Measurements from ENCODE around the gene PCDH17. TPM values are rescaled to one million over a fixed set of nuclear protein-coding genes. Genes with fewer than 3 reads are reported as not detected.

Gene PCDH17
- total RNA-seq, 1 experiment from 2014 or later = not detected

GRCh38 chr13:57675526-57675925 lies 44.0 kb downstream of the PCDH17 start:
- Histone ChIP-seq H2AFZ (no peak overlapping the region), H3K27ac (no peak overlapping the region), H3K9me3 (ENCODE audit: insufficient read depth, low read depth) (no peaks in the 10 kb centered on the region), H3K9me2 (ENCODE audit: insufficient read depth) (no peaks in the 10 kb centered on the region), H3K4me3 (no peak overlapping the region), H3K4me2 (no peak overlapping the region), H4K20me1 (ENCODE audit: insufficient read depth) (no peaks in the 10 kb centered on the region), H3K4me1 (replicated peaks; ENCODE audit: insufficient read depth) (no peaks in the 10 kb centered on the region), H3K27me3 (ENCODE audit: insufficient read depth, low read depth) (no peaks in the 10 kb centered on the region), H3F3A (ENCODE audit: insufficient read depth, low read depth) (no peaks in the 10 kb centered on the region), H3K36me3 (ENCODE audit: low read depth) (no peaks in the 10 kb centered on the region), H3K79me2 (ENCODE audit: low read depth) (no peaks in the 10 kb centered on the region)
- ChIA-PET CTCF (no interaction called here), POLR2A (ENCODE audit: unreplicated experiment) (no interaction called here)
- intact Hi-C loops (cut with micrococcal nuclease; ENCODE audit: unreplicated experiment) = no loop called here
- no TSS peak for BruUV-seq (replicated peaks)
- no peak for TF ChIP-seq EZH2 (IDR thresholded peaks at IDR 0.05; ENCODE audit: low read depth)
- TF ChIP-seq, protein P1, sequence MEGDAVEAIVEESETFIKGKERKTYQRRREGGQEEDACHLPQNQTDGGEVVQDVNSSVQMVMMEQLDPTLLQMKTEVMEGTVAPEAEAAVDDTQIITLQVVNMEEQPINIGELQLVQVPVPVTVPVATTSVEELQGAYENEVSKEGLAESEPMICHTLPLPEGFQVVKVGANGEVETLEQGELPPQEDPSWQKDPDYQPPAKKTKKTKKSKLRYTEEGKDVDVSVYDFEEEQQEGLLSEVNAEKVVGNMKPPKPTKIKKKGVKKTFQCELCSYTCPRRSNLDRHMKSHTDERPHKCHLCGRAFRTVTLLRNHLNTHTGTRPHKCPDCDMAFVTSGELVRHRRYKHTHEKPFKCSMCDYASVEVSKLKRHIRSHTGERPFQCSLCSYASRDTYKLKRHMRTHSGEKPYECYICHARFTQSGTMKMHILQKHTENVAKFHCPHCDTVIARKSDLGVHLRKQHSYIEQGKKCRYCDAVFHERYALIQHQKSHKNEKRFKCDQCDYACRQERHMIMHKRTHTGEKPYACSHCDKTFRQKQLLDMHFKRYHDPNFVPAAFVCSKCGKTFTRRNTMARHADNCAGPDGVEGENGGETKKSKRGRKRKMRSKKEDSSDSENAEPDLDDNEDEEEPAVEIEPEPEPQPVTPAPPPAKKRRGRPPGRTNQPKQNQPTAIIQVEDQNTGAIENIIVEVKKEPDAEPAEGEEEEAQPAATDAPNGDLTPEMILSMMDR (conservative IDR thresholded peaks at IDR 0.05) = no peak
- DNase-seq = no peak

GRCh38 chr13:57680609-57681008 lies 49.1 kb downstream of the PCDH17 start:
- CTCF ChIA-PET = no interaction called here
- Histone ChIP-seq H3F3A (ENCODE audit: insufficient read depth, low read depth) (no peaks in the 10 kb centered on the region), H3K4me3 (no peak overlapping the region), H3K27me3 (ENCODE audit: insufficient read depth, low read depth) (no peaks in the 10 kb centered on the region), H3K9me3 (ENCODE audit: insufficient read depth, low read depth) (no peaks in the 10 kb centered on the region), H3K27ac (no peak overlapping the region), H3K36me3 (ENCODE audit: low read depth) (no peaks in the 10 kb centered on the region), H3K9me2 (ENCODE audit: insufficient read depth) (no peaks in the 10 kb centered on the region), H2AFZ (no peak overlapping the region), H3K79me2 (ENCODE audit: low read depth) (no peaks in the 10 kb centered on the region), H4K20me1 (ENCODE audit: insufficient read depth) (no peaks in the 10 kb centered on the region), H3K4me1 (replicated peaks; ENCODE audit: insufficient read depth) (no peaks in the 10 kb centered on the region), H3K4me2 (no peak overlapping the region)
- intact Hi-C loops (cut with micrococcal nuclease; ENCODE audit: unreplicated experiment) = no loop called here
- DNase-seq = no peak
- no TSS peak for BruUV-seq (replicated peaks)
- TF ChIP-seq, protein P1 (conservative IDR thresholded peaks at IDR 0.05) = no peak
- TF ChIP-seq EZH2 (IDR thresholded peaks at IDR 0.05; ENCODE audit: low read depth) = no peak
- POLR2A ChIA-PET (ENCODE audit: unreplicated experiment) = no interaction called here

GRCh38 chr13:57682128-57682716 lies 50.7 kb downstream of the PCDH17 start:
- Histone ChIP-seq H3K9me3 (ENCODE audit: insufficient read depth, low read depth) (no peaks in the 10 kb centered on the region), H3K79me2 (ENCODE audit: low read depth) (no peaks in the 10 kb centered on the region), H3K4me1 (replicated peaks; ENCODE audit: insufficient read depth) (no peaks in the 10 kb centered on the region), H3F3A (ENCODE audit: insufficient read depth, low read depth) (no peaks in the 10 kb centered on the region), H3K36me3 (ENCODE audit: low read depth) (no peaks in the 10 kb centered on the region), H4K20me1 (ENCODE audit: insufficient read depth) (no peaks in the 10 kb centered on the region), H2AFZ (peak overlapping the region; percentile 55; the same call in 1 of the 2 replicates), H3K27ac (no peak overlapping the region), H3K4me3 (no peak overlapping the region), H3K9me2 (ENCODE audit: insufficient read depth) (no peaks in the 10 kb centered on the region), H3K27me3 (ENCODE audit: insufficient read depth, low read depth) (no peaks in the 10 kb centered on the region), H3K4me2 (no peak overlapping the region)
- DNase-seq = no peak
- POLR2A ChIA-PET (ENCODE audit: unreplicated experiment) = no interaction called here
- no peak for TF ChIP-seq EZH2 (IDR thresholded peaks at IDR 0.05; ENCODE audit: low read depth)
- TF ChIP-seq, protein P1 (conservative IDR thresholded peaks at IDR 0.05) = no peak
- CTCF ChIA-PET = no interaction called here
- no TSS peak for BruUV-seq (replicated peaks)
- intact Hi-C loops (cut with micrococcal nuclease; ENCODE audit: unreplicated experiment) = no loop called here

Data from PC-9 (cell line).